Stimulated activated CD4-positive, alpha-beta T cell treated with anti-CD3 and anti-CD28 coated beads, Interleukin-15, amount 100 ng/mL, for 24 hours (primary cell): ENCODE measurements around the gene ZNF658.
"Not testable (repeated sequence)": the region's sequence is repeated elsewhere in the genome, so short reads cannot be mapped to it uniquely, and the experiment has no call there.

ENCODE experiments used
- DNase-seq: peaks from one replicate; pipeline ENCODE4 v3.0.0-alpha.2; 2020

ZNF658 gene

GRCh38 chr9:66900490-66901131 lies at the start of gene ZNF658:
Gene ZNF658, plus strand, starts transcription at chr9:66900725. Its CDS starts 2,837 bp downstream, at chr9:66903562.
- DNase-seq: peak; percentile 78

- not testable (repeated sequence) for DNase-seq
Measured at GRCh38 chr9:66861732-66862131, 38.8 kb upstream of the ZNF658 start.

- not testable (repeated sequence) for DNase-seq
Measured at GRCh38 chr9:66868660-66869059, 31.9 kb upstream of the ZNF658 start.

- DNase-seq: not testable (repeated sequence)
Measured at GRCh38 chr9:66880605-66881004, 19.9 kb upstream of the ZNF658 start.

GRCh38 chr9:66881847-66882246 lies 18.7 kb upstream of the ZNF658 start:
- DNase-seq: not testable (repeated sequence)

- not testable (repeated sequence) for DNase-seq
Measured at GRCh38 chr9:66890334-66890733, 10.2 kb upstream of the ZNF658 start.

- DNase-seq: not testable (repeated sequence)
Measured at GRCh38 chr9:66901141-66901540, 616 bp downstream of the ZNF658 start.

GRCh38 chr9:66909560-66909959 lies 9.0 kb downstream of the ZNF658 start:
- DNase-seq: not testable (repeated sequence)

- not testable (repeated sequence) for DNase-seq
Measured at GRCh38 chr9:66920072-66920471, 19.5 kb downstream of the ZNF658 start.

- DNase-seq: not testable (repeated sequence)
Measured at GRCh38 chr9:66936194-66936870, 35.8 kb downstream of the ZNF658 start.

GRCh38 chr9:66937662-66938061 lies 37.1 kb downstream of the ZNF658 start:
- not testable (repeated sequence) for DNase-seq

- not testable (repeated sequence) for DNase-seq
Measured at GRCh38 chr9:66938322-66938721, 37.8 kb downstream of the ZNF658 start.

GRCh38 chr9:66939878-66940830 lies 39.6 kb downstream of the ZNF658 start:
- DNase-seq: not testable (repeated sequence)

GRCh38 chr9:66942400-66943155 lies 42.1 kb downstream of the ZNF658 start:
- not testable (repeated sequence) for DNase-seq

GRCh38 chr9:66952576-66952975 lies 52.1 kb downstream of the ZNF658 start:
- DNase-seq: not testable (repeated sequence)
